K562 (cell line): ENCODE measurements around the gene UFSP1. TPM values are rescaled to one million over a fixed set of nuclear protein-coding genes. Genes with fewer than 3 reads are reported as not detected.
A peak's percentile ranks its signal among the peaks of the same experiment; 100 is the strongest.

ENCODE experiments used
- BRD9 ChIP-seq: fragments of 450-650 bp; IDR thresholded peaks from 2 replicates; pipeline ENCODE4 v1.6.1; 2018; ENCODE audit warnings: low read depth; ENCODE audit not compliant: partially characterized antibody
- CCNT2 ChIP-seq: IDR thresholded peaks from 2 replicates; pipeline ENCODE4 v1.6.1; 2011; ENCODE audit warnings: borderline replicate concordance, low read depth, mild to moderate bottlenecking, moderate library complexity, mixed read lengths, low read length; ENCODE audit not compliant: insufficient read length; ENCODE audit errors: extremely low read depth
- FOXA3 ChIP-seq, 2 experiments: fragments of 450-650 bp in 1 of 2; sonication (generic) in 1 of 2; formaldehyde crosslinking; IDR thresholded peaks in 1 of 2; conservative IDR thresholded peaks in 1 of 2; 2 replicates each; pipeline versions ENCODE4 v1.4.0 to v1.8.0; 2020 to 2022; ENCODE audit warnings: mild to moderate bottlenecking in 2 of 2, missing genetic modification reagents in 1 of 2
- FOXP1 ChIP-seq: sonication (generic); formaldehyde crosslinking; IDR thresholded peaks from 2 replicates; pipeline ENCODE4 v1.8.0; 2022; ENCODE audit warnings: mild to moderate bottlenecking, missing genetic modification reagents
- GATAD2B ChIP-seq: fragments of 450-650 bp; IDR thresholded peaks from 2 replicates; pipeline ENCODE4 v1.6.1; 2017; ENCODE audit warnings: mild to moderate bottlenecking, borderline replicate concordance
- KAT7 ChIP-seq: sonication (generic); formaldehyde crosslinking; IDR thresholded peaks from 2 replicates; pipeline ENCODE4 v1.8.0; 2022; ENCODE audit warnings: missing genetic modification reagents, mild to moderate bottlenecking, borderline replicate concordance
- KDM4B ChIP-seq, 2 experiments: fragments of 450-650 bp in 1 of 2; sonication (generic) in 1 of 2; IDR thresholded peaks; 2 replicates each; pipeline ENCODE4 v1.6.1; 2016 to 2017; ENCODE audit warnings: borderline replicate concordance in 2 of 2, antibody characterized with exemption in 1 of 2, low read depth in 1 of 2, mild to moderate bottlenecking in 1 of 2
- NR2C2 ChIP-seq, 2 experiments: fragments of 200-800 bp in 1 of 2; sonication (Bioruptor generic) in 1 of 2; sonication (generic) in 1 of 2; formaldehyde crosslinking in 1 of 2; IDR thresholded peaks; 2 replicates each; pipeline versions ENCODE4 v1.6.1 to v1.8.0; 2016 to 2022; ENCODE audit warnings: mild to moderate bottlenecking in 1 of 2, missing compliant biosample characterization in 1 of 2, missing genetic modification characterization in 1 of 2, missing genetic modification reagents in 1 of 2
- SMAD4 ChIP-seq: fragments of 250-450 bp; sonication (Bioruptor Pico); conservative IDR thresholded peaks from 2 replicates; pipeline ENCODE4 v1.8.0; 2021; ENCODE audit warnings: inconsistent platforms, mild to moderate bottlenecking, moderate library complexity
- SUPT5H ChIP-seq: fragments of 450-650 bp; IDR thresholded peaks from 2 replicates; pipeline ENCODE4 v1.6.1; 2016
- ZNF583 ChIP-seq: fragments of 250-450 bp; sonication (Bioruptor Pico); IDR thresholded peaks from 2 replicates; pipeline ENCODE4 v1.4.0; 2020
- polyA plus RNA-seq, 8 experiments: library from polyadenylated mRNA; depleted of rRNA in 4 of 8; stranded (reverse) in 5 of 8; unstranded in 3 of 8; fragments of >200 nt; fragmentation: Nextera tagmentation in 2 of 8; fragmentation: Illumina TruSeq in 1 of 8; extraction: Ambion mirVana in 2 of 8; extraction: Trizol in 1 of 8; gene quantifications; 2 replicates each; pipeline versions ENCODE4 v1.2.1 to v1.2.3, GENCODE V29; 2011 to 2014; ENCODE audit warnings: inconsistent platforms in 1 of 8, missing spikeins in 1 of 8
- total RNA-seq, 7 experiments: library from RNA; depleted of rRNA in 6 of 7; stranded (reverse); fragments of >200 nt in 6 of 7; fragmentation: Illumina TruSeq in 2 of 7; extraction: Trizol in 2 of 7; gene quantifications; 2 replicates each; pipeline versions ENCODE4 v1.2.1 to v1.2.3, GENCODE V29; 2011 to 2021; ENCODE audit warnings: low replicate concordance in 1 of 7
- TF ChIP-seq, protein P1 (sequence below): sonication (generic); formaldehyde crosslinking; IDR thresholded peaks from 2 replicates; pipeline ENCODE4 v1.8.0; 2022; ENCODE audit warnings: missing genetic modification reagents, mild to moderate bottlenecking, borderline replicate concordance
- TF ChIP-seq, protein P2 (sequence below): sonication (generic); formaldehyde crosslinking; IDR thresholded peaks from 2 replicates; pipeline ENCODE4 v1.9.0; 2022; ENCODE audit warnings: mild to moderate bottlenecking, missing genetic modification reagents
- TF ChIP-seq, protein P3 (sequence below), 2 experiments: fragments of 450-650 bp; formaldehyde crosslinking in 1 of 2; IDR thresholded peaks; 2 replicates each; pipeline versions ENCODE4 v1.4.0 to v1.6.1; 2014 to 2020; ENCODE audit warnings: mild to moderate bottlenecking in 2 of 2, borderline replicate concordance in 1 of 2, low read depth in 1 of 2

UFSP1 gene
- total and polyA plus RNA-seq, 9 of the 15 experiments (the other 6 are each of a cell fraction or from before 2014, with no cell fraction given), result 0.50 to 18.8 (median 2.1) TPM

DNA sequence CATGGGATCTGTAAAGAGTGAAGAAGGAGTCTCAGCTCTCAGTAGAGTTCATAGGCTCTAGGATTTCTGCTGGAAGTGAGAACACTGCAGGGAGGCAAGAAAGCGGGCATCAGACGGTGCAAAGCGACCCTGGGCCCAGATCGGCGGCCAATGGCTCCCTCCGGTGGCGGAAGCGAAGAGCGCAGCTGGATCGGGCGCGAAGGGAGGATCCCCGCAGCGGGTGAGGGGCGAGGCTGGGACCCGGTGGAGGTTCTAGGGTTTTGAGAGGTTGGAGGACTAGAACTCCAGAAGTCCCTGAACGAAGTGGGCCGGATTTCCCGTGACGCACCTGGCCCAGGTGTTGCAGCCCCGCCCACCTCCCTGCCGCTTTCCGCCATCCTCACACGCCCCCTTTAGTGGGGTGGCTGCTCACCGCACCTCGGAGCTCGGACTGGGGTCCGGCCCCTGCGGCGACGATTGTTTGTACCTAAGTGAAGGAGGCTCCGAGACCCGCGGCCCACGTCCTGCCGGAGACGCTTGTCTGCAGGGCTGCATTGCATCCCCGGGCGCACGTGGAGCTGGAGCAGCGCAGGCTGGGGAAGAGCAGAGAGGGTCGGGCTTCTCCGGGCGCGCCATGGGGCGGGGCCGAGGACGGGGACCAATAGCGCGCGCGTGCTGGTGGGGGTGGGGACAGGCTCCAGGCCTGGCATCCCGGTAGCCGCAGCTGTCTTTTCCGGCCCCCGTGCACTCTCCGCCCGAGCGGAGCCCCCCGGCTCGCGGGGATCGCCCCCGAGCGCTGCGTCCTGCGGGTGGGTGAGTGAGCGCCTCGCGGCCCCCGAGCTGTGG is 37.3 kb downstream of the UFSP1 start, which contains the start of gene SLC12A9 (continued):
- no peak; the same call in 1 of the 2 replicates for TF ChIP-seq GATAD2B
- TF ChIP-seq KDM4B (IDR thresholded peaks at IDR 0.05; ENCODE audit: borderline replicate concordance in 2 of 2, low read depth in 1 of 2), result peak in 1 of 2 experiments; percentile 7; a peak in 1 of 4 replicates
- TF ChIP-seq, protein P1, sequence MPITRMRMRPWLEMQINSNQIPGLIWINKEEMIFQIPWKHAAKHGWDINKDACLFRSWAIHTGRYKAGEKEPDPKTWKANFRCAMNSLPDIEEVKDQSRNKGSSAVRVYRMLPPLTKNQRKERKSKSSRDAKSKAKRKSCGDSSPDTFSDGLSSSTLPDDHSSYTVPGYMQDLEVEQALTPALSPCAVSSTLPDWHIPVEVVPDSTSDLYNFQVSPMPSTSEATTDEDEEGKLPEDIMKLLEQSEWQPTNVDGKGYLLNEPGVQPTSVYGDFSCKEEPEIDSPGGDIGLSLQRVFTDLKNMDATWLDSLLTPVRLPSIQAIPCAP (CRISPR knock-in tag), result peak; percentile 61; the same call in 1 of the 2 replicates
- TF ChIP-seq CCNT2, result peak; percentile 20
- TF ChIP-seq, protein P2, sequence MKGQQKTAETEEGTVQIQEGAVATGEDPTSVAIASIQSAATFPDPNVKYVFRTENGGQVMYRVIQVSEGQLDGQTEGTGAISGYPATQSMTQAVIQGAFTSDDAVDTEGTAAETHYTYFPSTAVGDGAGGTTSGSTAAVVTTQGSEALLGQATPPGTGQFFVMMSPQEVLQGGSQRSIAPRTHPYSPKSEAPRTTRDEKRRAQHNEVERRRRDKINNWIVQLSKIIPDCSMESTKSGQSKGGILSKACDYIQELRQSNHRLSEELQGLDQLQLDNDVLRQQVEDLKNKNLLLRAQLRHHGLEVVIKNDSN, result peak; percentile 69
- TF ChIP-seq, protein P3, sequence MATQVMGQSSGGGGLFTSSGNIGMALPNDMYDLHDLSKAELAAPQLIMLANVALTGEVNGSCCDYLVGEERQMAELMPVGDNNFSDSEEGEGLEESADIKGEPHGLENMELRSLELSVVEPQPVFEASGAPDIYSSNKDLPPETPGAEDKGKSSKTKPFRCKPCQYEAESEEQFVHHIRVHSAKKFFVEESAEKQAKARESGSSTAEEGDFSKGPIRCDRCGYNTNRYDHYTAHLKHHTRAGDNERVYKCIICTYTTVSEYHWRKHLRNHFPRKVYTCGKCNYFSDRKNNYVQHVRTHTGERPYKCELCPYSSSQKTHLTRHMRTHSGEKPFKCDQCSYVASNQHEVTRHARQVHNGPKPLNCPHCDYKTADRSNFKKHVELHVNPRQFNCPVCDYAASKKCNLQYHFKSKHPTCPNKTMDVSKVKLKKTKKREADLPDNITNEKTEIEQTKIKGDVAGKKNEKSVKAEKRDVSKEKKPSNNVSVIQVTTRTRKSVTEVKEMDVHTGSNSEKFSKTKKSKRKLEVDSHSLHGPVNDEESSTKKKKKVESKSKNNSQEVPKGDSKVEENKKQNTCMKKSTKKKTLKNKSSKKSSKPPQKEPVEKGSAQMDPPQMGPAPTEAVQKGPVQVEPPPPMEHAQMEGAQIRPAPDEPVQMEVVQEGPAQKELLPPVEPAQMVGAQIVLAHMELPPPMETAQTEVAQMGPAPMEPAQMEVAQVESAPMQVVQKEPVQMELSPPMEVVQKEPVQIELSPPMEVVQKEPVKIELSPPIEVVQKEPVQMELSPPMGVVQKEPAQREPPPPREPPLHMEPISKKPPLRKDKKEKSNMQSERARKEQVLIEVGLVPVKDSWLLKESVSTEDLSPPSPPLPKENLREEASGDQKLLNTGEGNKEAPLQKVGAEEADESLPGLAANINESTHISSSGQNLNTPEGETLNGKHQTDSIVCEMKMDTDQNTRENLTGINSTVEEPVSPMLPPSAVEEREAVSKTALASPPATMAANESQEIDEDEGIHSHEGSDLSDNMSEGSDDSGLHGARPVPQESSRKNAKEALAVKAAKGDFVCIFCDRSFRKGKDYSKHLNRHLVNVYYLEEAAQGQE (IDR thresholded peaks at IDR 0.05; ENCODE audit: borderline replicate concordance), result peak; percentile 94
- TF ChIP-seq, protein P3 (CRISPR knock-in tag; IDR thresholded peaks at IDR 0.05; ENCODE audit: low read depth), result no peak; the same call in 1 of the 2 replicates
- peak; percentile 82; the same call in 1 of the 2 replicates for TF ChIP-seq KAT7 (CRISPR knock-in tag)
- TF ChIP-seq SUPT5H, result peak; percentile 54; the same call in 1 of the 2 replicates
- peak; percentile 49; the same call in 1 of the 2 replicates for TF ChIP-seq FOXP1 (CRISPR knock-in tag)
- 0 out of 2 replicates have a peak, but pooled peaks have one; percentile 39 for TF ChIP-seq SMAD4 (CRISPR knock-in tag)
- TF ChIP-seq BRD9, result no peak
- peak; percentile 11; the same call in 1 of the 2 replicates for TF ChIP-seq NR2C2 (CRISPR knock-in tag; IDR thresholded peaks at IDR 0.05)
- TF ChIP-seq NR2C2 (tag; IDR thresholded peaks at IDR 0.05), result 0 out of 2 replicates have a peak, but pooled peaks have one; percentile 34
- 0 out of 4 replicates have a peak, but pooled peaks of 1 of the 2 experiments have one; percentile 62 for TF ChIP-seq FOXA3 (CRISPR knock-in tag; conservative IDR thresholded peaks at IDR 0.05 in 1 of 2, IDR thresholded peaks at IDR 0.05 in 1 of 2)
- 0 out of 2 replicates have a peak, but pooled peaks have one; percentile 8 for TF ChIP-seq ZNF583 (CRISPR knock-in tag)
